ENCODE data around the gene RNASE12. TPM values are rescaled to one million over a fixed set of nuclear protein-coding genes. Genes with fewer than 3 reads are reported as not detected.

RNASE12 gene, protein sequence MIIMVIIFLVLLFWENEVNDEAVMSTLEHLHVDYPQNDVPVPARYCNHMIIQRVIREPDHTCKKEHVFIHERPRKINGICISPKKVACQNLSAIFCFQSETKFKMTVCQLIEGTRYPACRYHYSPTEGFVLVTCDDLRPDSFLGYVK
- total RNA-seq (not detected in 2 replicates), polyA plus RNA-seq (not detected in 2 replicates), polyA minus RNA-seq (not detected in 2 replicates), Bru-seq, nascent RNA (not detected), BruChase-seq, experiment 1, labeled RNA remaining after a 6-hour chase (not detected), BruChase-seq, experiment 2, labeled RNA remaining after a 2-hour chase (not detected)
- not detected in 2 replicates for polyA plus RNA-seq (2011; cell fraction: cytosol; rRNA removed)
- polyA plus RNA-seq (2011; cell fraction: nucleus; rRNA removed): not detected in 2 replicates
- not detected in 2 replicates for polyA plus RNA-seq (2012)
- not detected for polyA minus RNA-seq (2011; cell fraction: cytosol; rRNA and poly(A)+ RNA removed)
- not detected in 2 replicates for polyA minus RNA-seq (2011; cell fraction: nucleus; rRNA and poly(A)+ RNA removed)
- long read RNA-seq: 0 reads

GRCh38 chr14:20591235-20591634 lies at the start of gene RNASE12:
RNASE12 (minus strand) TSS chr14:20591376; CDS start chr14:20590723, 653 bp downstream.
- ChIA-PET CTCF (no interaction called here), POLR2A (no interaction called here)
- FAIRE-seq: no peak
- intact Hi-C loops (cut with micrococcal nuclease): no loop called here
- Histone ChIP-seq H3K4me2 (ENCODE audit: insufficient read depth, low read length) (no peak within 1 kb of the TSS), H3K9me3 (replicated peaks; ENCODE audit: control insufficient read depth, insufficient read depth, low read length) (no peaks in the 10 kb centered on the region), H3K9me1 (replicated peaks; ENCODE audit: control insufficient read depth, extremely low read depth, insufficient read depth, low read length) (no peaks in the 10 kb centered on the region), H3K4me3 (replicated peaks in 1 of 3; ENCODE audit: insufficient read depth in 1 of 3, low read depth in 1 of 3, low read length in 3 of 3) (no peak within 1 kb of the TSS), H3K79me2 (ENCODE audit: control insufficient read depth, insufficient read depth, low read length) (no peaks in the 10 kb centered on the region), H3K4me1 (ENCODE audit: control insufficient read depth, extremely low read depth, insufficient read depth, low read length) (no peaks in the 10 kb centered on the region), H4K20me1 (replicated peaks; ENCODE audit: control insufficient read depth, extremely low read depth, insufficient read depth, low read length) (no peaks in the 10 kb centered on the region), H2AFZ (ENCODE audit: low read depth, low read length) (no peak within 1 kb of the TSS), H3K27ac (ENCODE audit: insufficient read depth, low read depth, low read length) (no peak within 1 kb of the TSS), H3K9ac (replicated peaks; ENCODE audit: extremely low read depth, insufficient read depth, low read length) (no peak within 1 kb of the TSS), H3K36me3 (ENCODE audit: control insufficient read depth in 2 of 2, extremely low read depth in 1 of 2, insufficient read depth in 2 of 2, low read length in 2 of 2) (no peaks in the 10 kb centered on the region), H3K27me3 (ENCODE audit: control insufficient read depth in 2 of 2, insufficient read depth in 2 of 2, low read length in 2 of 2) (peaks cover 4 to 28% of the 10 kb centered on the region in 2 experiments)
- dilution Hi-C loops (cut with MboI; ENCODE audit: extremely low pct_ligation_motif_present, low sequenced_read_pairs): no loop called here
- no peak for DNase-seq (ENCODE audit: low read depth, low spot score)
- TF ChIP-seq POLR2A (IDR thresholded peaks at IDR 0.05; ENCODE audit: low read depth, low read length) (no peak), POLR2AphosphoS5 (IDR thresholded peaks at IDR 0.05; ENCODE audit: insufficient read depth, low read depth, low read length) (no peak), FOS (IDR thresholded peaks at IDR 0.05; ENCODE audit: borderline replicate concordance, insufficient read depth, low read length) (no peak), MYC (IDR thresholded peaks at IDR 0.05; ENCODE audit: low read depth, low read length) (no peak), GATA2 (IDR thresholded peaks at IDR 0.05; ENCODE audit: insufficient read depth, insufficient read length, low read depth, low read length) (no peak), EZH2 (IDR thresholded peaks at IDR 0.05; ENCODE audit: borderline replicate concordance, low read depth, low read length, severe bottlenecking) (no peak), JUN (IDR thresholded peaks at IDR 0.05; ENCODE audit: borderline replicate concordance, insufficient read depth, insufficient read length, low read depth) (no peak)
- TF ChIP-seq, protein P1, sequence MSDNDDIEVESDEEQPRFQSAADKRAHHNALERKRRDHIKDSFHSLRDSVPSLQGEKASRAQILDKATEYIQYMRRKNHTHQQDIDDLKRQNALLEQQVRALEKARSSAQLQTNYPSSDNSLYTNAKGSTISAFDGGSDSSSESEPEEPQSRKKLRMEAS (IDR thresholded peaks at IDR 0.05; ENCODE audit: insufficient read depth, insufficient read length): no peak
- no TSS peak for BruUV-seq (replicated peaks)
